ENCODE data around the gene GNB1L. TPM values are rescaled to one million over a fixed set of nuclear protein-coding genes. Genes with fewer than 3 reads are reported as not detected.

GNB1L gene
- total and polyA plus RNA-seq, 5 donors from 2014 or later, result 8.2 to 29.8 (median 15.2) TPM

- H3K4me3 ChIP-seq (ENCODE audit: low read depth, low read length), result no peak overlapping the region
- no peaks in the 10 kb centered on the region for H3K9me3 ChIP-seq (ENCODE audit: control insufficient read depth in 2 of 2, low read length in 2 of 2)
- Mint-ChIP-seq H3K9me3 (peaks cover 0 to 1% (median 0%) of the 10 kb centered on the region in 7 donors), H3K27ac (no peak overlapping the region), H3K36me3 (peaks cover 13% of the 10 kb centered on the region), H3K27me3 (no peaks in the 10 kb centered on the region), H3K4me3 (no peak overlapping the region), H3K4me1 (peaks cover under 1 to 61% (median 26%) of the 10 kb centered on the region in 4 donors)
- no peak overlapping the region for H3K27ac ChIP-seq (ENCODE audit: insufficient read depth, low read length, poor library complexity, severe bottlenecking)
- DNase-seq (no peak), ATAC-seq (ENCODE audit: low read depth in 2 of 2) (no peak)
- no peaks in the 10 kb centered on the region for H3K27me3 ChIP-seq (ENCODE audit: control insufficient read depth, insufficient read depth, low read length)
- peaks cover 33% of the 10 kb centered on the region for H3K4me1 ChIP-seq (ENCODE audit: control insufficient read depth, insufficient read depth, low read length, poor library complexity, severe bottlenecking)
- H3K36me3 ChIP-seq (ENCODE audit: control insufficient read depth, insufficient read depth, low read length), result peaks cover 14% of the 10 kb centered on the region
Measured at GRCh38 chr22:19846620-19847344, 7.9 kb downstream of the GNB1L start.

- H3K4me3 Mint-ChIP-seq, result peak overlapping the region; percentile 62 to 79 (median 76)
Measured at GRCh38 chr22:19845054-19845722, 9.5 kb downstream of the GNB1L start.

GRCh38 chr22:19844377-19845053 lies 10.2 kb downstream of the GNB1L start:
- Histone ChIP-seq H3K27me3 (ENCODE audit: control insufficient read depth, insufficient read depth, low read length) (no peaks in the 10 kb centered on the region), H3K36me3 (ENCODE audit: control insufficient read depth, insufficient read depth, low read length) (peaks cover 8% of the 10 kb centered on the region), H3K9me3 (ENCODE audit: control insufficient read depth in 2 of 2, low read length in 2 of 2) (no peaks in the 10 kb centered on the region), H3K27ac (ENCODE audit: insufficient read depth, low read length, poor library complexity, severe bottlenecking) (no peak overlapping the region), H3K4me3 (ENCODE audit: low read depth, low read length) (peak overlapping the region; percentile 18), H3K4me1 (ENCODE audit: control insufficient read depth, insufficient read depth, low read length, poor library complexity, severe bottlenecking) (peaks cover 26% of the 10 kb centered on the region)
- Mint-ChIP-seq H3K4me1 (peaks cover 5 to 52% (median 23%) of the 10 kb centered on the region in 4 donors), H3K9me3 (peaks cover 0 to 1% (median 0%) of the 10 kb centered on the region in 7 donors), H3K27ac (peak overlapping the region; percentile 52 to 92 (median 86)), H3K27me3 (no peaks in the 10 kb centered on the region), H3K36me3 (peaks cover 9% of the 10 kb centered on the region), H3K4me3 (peak overlapping the region; percentile 62 to 79 (median 76))
- ATAC-seq (ENCODE audit: low read depth in 2 of 2) (peak; percentile 63 to 71), DNase-seq (peak in 2 of 3 donors; percentile 41 to 63)

More at GRCh38 chr22:19845054-19845722, 9.5 kb downstream of the GNB1L start:
- H3K27ac Mint-ChIP-seq, result peak overlapping the region in 2 of 3 donors; percentile 86 to 92
- peak overlapping the region; percentile 18 for H3K4me3 ChIP-seq (ENCODE audit: low read depth, low read length)
- H3K27me3 Mint-ChIP-seq, result no peaks in the 10 kb centered on the region
- peaks cover 5% of the 10 kb centered on the region for H3K36me3 ChIP-seq (ENCODE audit: control insufficient read depth, insufficient read depth, low read length)
- H3K27ac ChIP-seq (ENCODE audit: insufficient read depth, low read length, poor library complexity, severe bottlenecking), result no peak overlapping the region
- ATAC-seq (ENCODE audit: low read depth in 2 of 2) (peak in 1 of 2 donors; percentile 26), DNase-seq (no peak)
- no peaks in the 10 kb centered on the region for H3K9me3 ChIP-seq (ENCODE audit: control insufficient read depth in 2 of 2, low read length in 2 of 2)
- H3K36me3 Mint-ChIP-seq, result peaks cover 9% of the 10 kb centered on the region
- H3K27me3 ChIP-seq (ENCODE audit: control insufficient read depth, insufficient read depth, low read length), result no peaks in the 10 kb centered on the region
- H3K4me1 ChIP-seq (ENCODE audit: control insufficient read depth, insufficient read depth, low read length, poor library complexity, severe bottlenecking), result peaks cover 26% of the 10 kb centered on the region
- H3K9me3 Mint-ChIP-seq, result peaks cover 0 to 1% (median 0%) of the 10 kb centered on the region in 7 donors
- H3K4me1 Mint-ChIP-seq, result peaks cover 5 to 55% (median 23%) of the 10 kb centered on the region in 4 donors

DNA sequence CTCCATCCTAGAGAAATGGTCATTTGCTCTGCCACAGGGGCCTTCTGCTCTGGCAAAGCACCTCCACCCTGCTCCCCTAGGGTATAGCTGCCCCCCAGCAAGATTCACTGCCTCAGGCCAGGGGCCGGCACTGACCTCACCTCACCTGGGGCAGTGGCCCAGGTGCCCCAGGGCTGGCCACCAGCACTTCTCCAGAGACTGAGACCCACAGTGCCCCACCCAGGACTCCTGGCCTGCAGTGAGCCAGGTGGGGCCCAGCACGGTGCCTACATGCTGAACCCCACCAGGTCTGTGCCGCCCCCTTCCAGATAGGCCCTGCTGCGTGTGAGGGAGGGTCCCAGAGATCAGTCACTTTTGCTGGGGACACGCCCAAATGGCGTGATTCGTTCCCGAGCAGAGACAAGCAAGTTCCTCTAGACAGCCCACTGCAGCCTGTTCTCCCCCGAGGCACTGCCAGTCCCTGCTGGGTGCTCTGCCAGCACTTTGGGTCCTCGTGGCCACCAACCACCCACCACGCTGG lies 10.8 kb downstream of the GNB1L start:
- Histone ChIP-seq H3K27me3 (ENCODE audit: control insufficient read depth, insufficient read depth, low read length) (no peaks in the 10 kb centered on the region), H3K9me3 (ENCODE audit: control insufficient read depth in 2 of 2, low read length in 2 of 2) (no peaks in the 10 kb centered on the region), H3K4me3 (ENCODE audit: low read depth, low read length) (no peak overlapping the region), H3K36me3 (ENCODE audit: control insufficient read depth, insufficient read depth, low read length) (peaks cover 8% of the 10 kb centered on the region), H3K27ac (ENCODE audit: insufficient read depth, low read length, poor library complexity, severe bottlenecking) (no peak overlapping the region), H3K4me1 (ENCODE audit: control insufficient read depth, insufficient read depth, low read length, poor library complexity, severe bottlenecking) (peaks cover 26% of the 10 kb centered on the region)
- ATAC-seq (ENCODE audit: low read depth in 2 of 2) (no peak), DNase-seq (no peak)
- Mint-ChIP-seq H3K36me3 (peaks cover 9% of the 10 kb centered on the region), H3K9me3 (peaks cover 0 to 1% (median 0%) of the 10 kb centered on the region in 7 donors), H3K4me3 (peak overlapping the region in 2 of 4 donors; percentile 62 to 79), H3K4me1 (peaks cover 5 to 54% (median 23%) of the 10 kb centered on the region in 4 donors), H3K27ac (peak overlapping the region in 2 of 3 donors; percentile 86 to 92), H3K27me3 (no peaks in the 10 kb centered on the region)

- H3K27ac Mint-ChIP-seq, result peak overlapping the region in 1 of 3 donors; percentile 36
- H3K9me3 Mint-ChIP-seq, result peaks cover 0 to 1% (median 0%) of the 10 kb centered on the region in 7 donors
- DNase-seq (no peak), ATAC-seq (ENCODE audit: low read depth in 2 of 2) (no peak)
- no peaks in the 10 kb centered on the region for H3K27me3 ChIP-seq (ENCODE audit: control insufficient read depth, insufficient read depth, low read length)
- H3K9me3 ChIP-seq (ENCODE audit: control insufficient read depth in 2 of 2, low read length in 2 of 2), result no peaks in the 10 kb centered on the region
- H3K4me3 ChIP-seq (ENCODE audit: low read depth, low read length), result no peak overlapping the region
- peaks cover 5 to 51% (median 20%) of the 10 kb centered on the region in 4 donors for H3K4me1 Mint-ChIP-seq
- H3K36me3 Mint-ChIP-seq, result peaks cover 9% of the 10 kb centered on the region
- no peak overlapping the region for H3K4me3 Mint-ChIP-seq
- no peaks in the 10 kb centered on the region for H3K27me3 Mint-ChIP-seq
- peaks cover 20% of the 10 kb centered on the region for H3K4me1 ChIP-seq (ENCODE audit: control insufficient read depth, insufficient read depth, low read length, poor library complexity, severe bottlenecking)
- peaks cover 8% of the 10 kb centered on the region for H3K36me3 ChIP-seq (ENCODE audit: control insufficient read depth, insufficient read depth, low read length)
- H3K27ac ChIP-seq (ENCODE audit: insufficient read depth, low read length, poor library complexity, severe bottlenecking), result no peak overlapping the region
Measured at GRCh38 chr22:19843107-19843856, 11.4 kb downstream of the GNB1L start.

DNA sequence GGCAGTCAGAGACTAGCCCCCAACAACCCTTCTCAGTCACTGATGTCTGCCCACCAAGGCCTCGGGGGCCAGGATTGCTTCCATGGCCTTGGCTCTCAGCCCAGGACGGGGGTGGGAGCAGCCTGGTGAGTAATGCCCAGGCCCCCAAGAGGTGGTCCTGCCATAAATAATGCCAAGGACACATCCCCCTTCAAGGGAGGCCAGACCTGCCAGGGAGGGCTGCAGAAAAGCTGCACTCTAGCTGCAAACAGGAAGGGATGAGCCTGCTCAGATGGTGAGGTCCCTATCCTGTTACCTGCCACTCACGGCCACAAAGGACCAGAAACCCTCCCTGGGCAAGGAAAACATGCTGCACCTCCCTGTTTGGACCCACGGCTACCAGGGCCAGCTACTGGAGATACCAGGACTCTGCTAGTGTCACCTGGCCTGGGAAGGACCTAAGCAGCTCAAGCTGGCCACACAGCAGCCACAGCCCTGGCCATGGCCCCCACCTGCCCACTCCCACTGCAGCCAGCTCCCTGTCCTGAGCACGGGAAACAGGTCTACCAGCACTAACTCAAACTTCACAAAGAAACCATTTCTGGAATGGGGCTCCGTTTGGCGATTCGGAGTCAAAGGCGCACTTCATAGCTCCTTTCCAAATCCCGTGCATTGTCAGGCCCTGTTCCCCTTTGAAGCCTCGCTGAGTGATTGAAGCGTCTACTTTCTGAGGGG lies 12.1 kb downstream of the GNB1L start:
- no peak for ATAC-seq (ENCODE audit: low read depth in 2 of 2)
- peaks cover 4% of the 10 kb centered on the region for H3K36me3 Mint-ChIP-seq
- H3K27me3 Mint-ChIP-seq, result no peaks in the 10 kb centered on the region
- H3K4me1 Mint-ChIP-seq, result peaks cover 5 to 52% (median 18%) of the 10 kb centered on the region in 4 donors
- Histone ChIP-seq H3K4me1 (ENCODE audit: control insufficient read depth, insufficient read depth, low read length, poor library complexity, severe bottlenecking) (peaks cover 18% of the 10 kb centered on the region), H3K36me3 (ENCODE audit: control insufficient read depth, insufficient read depth, low read length) (peaks cover 8% of the 10 kb centered on the region), H3K4me3 (ENCODE audit: low read depth, low read length) (no peak overlapping the region), H3K9me3 (ENCODE audit: control insufficient read depth in 2 of 2, low read length in 2 of 2) (no peaks in the 10 kb centered on the region), H3K27me3 (ENCODE audit: control insufficient read depth, insufficient read depth, low read length) (no peaks in the 10 kb centered on the region), H3K27ac (ENCODE audit: insufficient read depth, low read length, poor library complexity, severe bottlenecking) (no peak overlapping the region)
- H3K27ac Mint-ChIP-seq, result no peak overlapping the region
- peaks cover 0 to 1% (median 0%) of the 10 kb centered on the region in 7 donors for H3K9me3 Mint-ChIP-seq
- DNase-seq, result no peak
- H3K4me3 Mint-ChIP-seq, result no peak overlapping the region
